ENCODE data around the gene PTGER1.

PTGER1 gene

DNA sequence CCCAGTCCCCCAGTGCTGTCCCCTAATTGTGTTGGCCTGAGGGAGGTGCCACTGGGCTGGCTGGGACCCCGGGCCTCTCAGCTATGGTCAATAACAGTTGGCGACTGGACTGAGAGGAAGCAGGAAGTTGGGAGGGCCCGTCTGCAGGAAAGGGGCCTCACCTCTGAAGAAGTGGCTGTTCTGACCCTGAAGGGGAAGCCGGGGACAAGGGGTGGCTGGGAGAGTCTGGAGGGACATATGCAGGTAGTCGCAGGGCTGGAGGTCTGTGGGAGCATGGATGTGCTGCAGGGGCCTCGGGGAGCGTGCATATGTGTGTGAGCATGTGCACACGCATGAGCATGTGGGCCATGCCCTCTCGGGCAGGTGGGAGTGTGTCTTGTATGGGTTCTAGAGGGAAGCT lies 36.1 kb downstream of the PTGER1 start:
- no peak for DNase-seq

DNA sequence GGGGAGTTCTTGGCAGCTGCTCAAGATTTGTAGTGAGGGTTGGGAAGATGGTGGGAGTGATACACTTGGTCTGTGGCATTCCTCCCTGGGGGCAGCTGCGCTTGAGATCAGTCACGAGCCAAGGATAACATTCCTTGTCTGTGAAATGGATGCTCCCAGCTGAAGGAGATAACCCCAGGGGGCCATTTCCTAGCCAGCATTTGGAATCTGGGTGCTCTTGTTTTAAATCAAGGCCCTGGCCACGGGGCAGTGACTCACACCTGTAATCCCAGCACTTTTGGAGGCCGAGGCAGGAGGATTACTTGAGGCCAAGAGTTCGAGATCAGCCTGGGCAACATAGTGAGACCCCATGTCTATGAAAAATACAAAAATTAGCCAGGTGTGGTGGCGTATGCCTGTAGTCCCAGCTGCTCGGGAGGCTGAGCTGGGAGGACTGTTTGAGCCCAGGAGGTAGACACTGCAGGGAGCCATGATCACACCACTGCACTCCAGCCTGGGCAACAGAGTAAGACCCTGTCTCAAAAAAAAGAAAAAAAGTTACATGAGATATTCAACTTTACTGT lies 37.5 kb downstream of the PTGER1 start:
- no peak for DNase-seq

DNA sequence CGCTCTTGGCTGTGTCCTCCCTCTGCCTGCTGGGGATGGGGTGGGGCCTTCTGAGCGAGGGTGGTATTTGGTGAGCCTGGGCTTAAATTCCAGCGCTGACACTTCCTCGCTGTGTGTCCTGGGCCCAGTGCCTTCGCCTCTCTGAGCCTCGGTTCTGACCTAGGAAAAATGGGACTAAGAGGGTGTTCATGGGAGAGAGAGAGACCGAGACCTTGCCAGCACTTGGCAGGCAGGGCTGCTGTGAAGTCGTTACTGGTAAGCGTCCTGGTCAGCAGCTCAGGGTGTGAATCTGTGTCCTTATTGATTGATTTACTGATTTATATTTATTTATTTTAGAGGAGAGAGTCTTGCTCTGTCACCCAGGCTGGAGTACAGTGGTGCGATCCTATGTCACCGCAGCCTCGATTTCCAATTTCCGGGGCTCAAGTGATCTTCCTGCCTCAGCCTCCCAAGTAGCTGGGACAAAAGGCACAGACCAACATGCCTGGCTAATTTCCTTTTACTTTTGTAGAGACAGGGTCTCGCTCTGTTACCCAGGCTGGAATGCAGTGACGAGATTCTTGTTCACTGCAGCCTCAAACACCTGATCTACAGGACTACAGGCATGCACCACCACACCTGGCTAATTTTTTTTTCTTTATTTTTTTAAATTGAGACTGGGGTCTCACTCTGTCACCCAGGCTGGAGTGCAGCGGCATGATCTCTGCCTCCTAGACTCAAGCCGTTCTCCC lies 39.7 kb downstream of the PTGER1 start:
- DNase-seq: no peak

DNA sequence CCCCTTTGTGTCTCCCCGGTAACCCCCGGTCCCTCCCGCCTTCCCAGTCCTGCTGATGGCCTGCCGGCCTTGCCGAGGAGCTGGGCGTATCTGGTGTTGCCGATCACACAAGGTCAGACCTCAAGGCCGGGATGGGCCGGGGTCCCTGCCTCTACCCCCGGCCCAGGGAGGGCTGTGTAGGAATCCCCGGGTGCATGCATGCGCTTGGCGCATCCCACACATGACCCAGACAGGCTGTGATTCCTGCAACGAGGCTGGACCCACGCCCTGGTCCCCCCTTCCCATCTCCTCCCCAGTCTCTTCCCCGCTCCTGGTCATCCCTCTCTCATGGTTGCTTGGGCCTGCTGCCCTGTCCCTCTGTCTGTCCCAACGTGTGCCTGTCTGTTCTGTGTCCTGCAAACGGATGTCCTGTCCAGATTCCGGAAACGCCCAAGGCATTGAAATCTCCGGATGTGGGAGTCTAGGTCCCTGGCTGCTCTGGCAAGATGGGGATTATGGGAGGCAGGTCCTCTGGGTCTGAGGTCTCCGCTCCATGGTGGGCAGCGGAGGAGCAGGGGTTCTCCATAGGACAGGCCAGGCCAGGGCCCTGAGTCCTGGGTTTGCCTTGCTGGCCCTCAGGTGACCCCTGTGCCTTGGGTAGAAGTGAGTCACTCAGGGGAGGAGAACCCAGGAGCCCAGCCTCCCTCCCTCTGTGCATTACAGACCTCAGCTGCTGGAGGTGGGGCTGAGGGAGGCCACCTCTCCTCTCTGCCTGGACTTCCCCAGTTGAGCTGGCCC lies 40.4 kb downstream of the PTGER1 start:
- DNase-seq: peak; percentile 80

DNA sequence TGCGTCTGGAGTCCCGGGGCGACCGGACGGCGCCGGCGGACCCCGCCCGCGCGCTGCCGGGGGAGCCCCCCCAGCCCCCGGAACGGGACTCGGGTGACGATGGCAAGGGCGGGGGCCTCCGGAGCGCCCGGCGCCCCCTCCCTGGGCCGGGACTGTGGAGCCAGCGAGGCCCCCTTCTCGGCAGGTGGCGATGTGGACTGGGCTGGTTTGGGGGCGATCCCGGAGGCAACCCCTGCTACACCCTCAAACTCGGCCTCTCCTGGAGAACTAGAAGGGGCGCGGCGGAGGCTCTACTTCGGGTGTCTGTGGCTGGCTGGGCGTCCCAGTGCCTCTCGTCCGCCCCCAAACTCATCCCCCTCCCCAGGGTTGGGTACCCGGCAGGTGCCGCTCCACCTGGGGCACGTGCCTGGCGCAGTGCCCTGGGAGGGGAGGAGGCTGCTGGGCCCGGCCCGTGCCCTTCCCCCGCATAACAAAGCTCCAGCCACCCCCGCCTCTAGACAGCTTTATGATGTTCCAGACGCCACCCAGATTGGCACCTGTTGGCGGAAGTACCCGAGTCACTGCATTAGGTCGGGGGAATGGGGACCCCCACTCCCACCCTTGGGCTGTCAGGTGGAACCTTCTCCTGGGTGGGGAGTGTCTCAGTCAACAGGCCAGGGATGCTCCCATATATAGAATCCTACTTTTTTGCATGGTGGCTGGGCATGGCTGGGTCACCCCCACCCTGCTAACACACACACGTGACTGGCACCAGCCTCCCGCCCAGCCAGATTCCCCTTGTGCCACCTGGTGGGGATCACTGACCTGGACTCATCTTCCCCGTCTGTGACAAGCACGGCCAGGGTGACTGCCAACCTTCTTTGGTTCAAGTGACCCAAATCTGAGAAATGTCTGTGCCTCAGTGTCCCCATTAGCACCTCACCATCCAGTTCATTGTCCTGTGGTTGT lies 41.3 kb downstream of the PTGER1 start:
- DNase-seq: peak; percentile 18

DNA sequence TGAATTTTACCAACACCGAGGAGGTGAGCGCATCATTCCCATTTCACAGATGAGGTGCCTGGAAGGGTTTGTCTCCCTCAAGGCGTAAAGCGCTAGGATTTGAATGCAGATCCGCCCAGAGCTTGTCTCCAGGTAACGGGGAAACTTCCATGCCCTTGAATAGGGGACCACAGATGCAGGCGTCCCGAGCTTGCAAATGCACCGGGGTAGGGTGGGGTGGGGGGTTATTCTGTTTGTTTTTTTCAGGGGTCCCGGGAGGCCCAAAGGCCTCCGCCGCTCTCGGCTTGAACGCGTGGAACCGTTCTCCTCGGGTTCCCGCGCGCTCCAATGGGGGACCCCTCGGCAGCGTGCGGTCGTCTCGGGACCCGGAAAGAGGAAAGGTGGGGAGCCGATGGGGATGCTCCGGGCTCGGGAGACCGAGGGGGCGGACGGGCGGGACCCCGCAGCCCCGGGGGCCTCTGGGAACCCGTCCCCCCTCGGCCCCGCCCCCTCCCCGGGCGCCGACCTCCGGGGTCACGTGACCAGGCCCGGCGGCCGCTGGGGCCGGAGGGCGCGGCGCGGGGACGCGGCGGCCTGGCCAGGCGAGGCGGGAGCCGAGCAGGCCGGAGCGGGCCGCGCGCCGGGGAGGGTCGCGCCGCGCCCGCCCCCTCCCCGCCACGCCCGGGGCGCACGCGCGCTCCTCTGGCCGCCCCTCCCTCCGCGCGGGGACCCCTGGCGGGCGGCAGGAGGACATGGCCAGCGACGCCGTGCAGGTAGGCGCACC lies 42.2 kb downstream of the PTGER1 start, which contains the start of gene PKN1:
Gene PKN1, plus strand, starts transcription at position 516 of the 763 bp plus-strand sequence. Its CDS starts 216 bp downstream, at position 732.
- DNase-seq: no peak

DNA sequence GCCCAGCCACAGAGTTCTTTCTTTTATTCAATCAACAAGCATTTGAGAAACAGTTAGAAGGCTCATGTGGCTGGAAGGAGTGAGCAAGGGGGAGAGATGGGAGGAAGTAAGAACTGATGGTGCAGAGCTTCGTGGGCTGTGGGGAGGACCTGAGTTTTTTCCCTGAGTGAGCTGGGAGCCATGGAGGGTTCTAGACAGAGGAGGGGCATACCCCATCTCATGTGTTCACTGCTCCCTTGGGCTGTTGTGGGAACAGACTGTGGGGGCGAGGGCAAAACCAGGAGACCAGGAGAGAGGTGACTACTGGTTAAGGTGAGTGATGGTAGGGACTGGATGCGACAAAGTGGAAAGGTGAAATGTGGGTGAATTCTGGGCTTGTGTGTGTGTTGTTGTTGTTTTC lies 44.4 kb downstream of the PTGER1 start:
- no peak for DNase-seq

DNA sequence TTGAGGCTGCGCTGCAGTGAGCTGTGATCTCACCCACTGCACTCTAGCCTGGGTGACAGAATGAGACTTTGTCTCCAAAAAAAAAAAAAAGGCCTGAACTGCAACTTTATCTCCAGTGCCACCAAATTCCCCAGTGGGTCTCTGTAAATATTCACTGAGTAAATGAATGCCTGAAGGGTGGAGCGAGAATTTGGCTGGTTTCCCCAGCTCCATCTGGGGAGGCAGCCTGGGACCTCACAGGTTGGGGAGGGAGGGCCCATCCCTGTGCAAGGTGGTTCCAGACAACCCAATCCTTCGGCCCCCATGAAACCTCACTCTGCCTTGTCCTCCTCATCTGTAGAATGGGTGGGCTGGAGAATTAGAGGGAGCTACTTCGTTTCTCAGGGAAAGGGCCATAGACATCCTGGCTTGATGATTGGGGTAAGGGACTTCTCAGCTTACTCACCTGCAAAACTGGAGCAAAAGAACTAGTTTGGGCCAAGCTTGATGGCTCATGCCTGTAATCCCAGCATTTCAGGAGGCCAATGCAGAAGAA lies 46.2 kb downstream of the PTGER1 start:
- no peak for DNase-seq

DNA sequence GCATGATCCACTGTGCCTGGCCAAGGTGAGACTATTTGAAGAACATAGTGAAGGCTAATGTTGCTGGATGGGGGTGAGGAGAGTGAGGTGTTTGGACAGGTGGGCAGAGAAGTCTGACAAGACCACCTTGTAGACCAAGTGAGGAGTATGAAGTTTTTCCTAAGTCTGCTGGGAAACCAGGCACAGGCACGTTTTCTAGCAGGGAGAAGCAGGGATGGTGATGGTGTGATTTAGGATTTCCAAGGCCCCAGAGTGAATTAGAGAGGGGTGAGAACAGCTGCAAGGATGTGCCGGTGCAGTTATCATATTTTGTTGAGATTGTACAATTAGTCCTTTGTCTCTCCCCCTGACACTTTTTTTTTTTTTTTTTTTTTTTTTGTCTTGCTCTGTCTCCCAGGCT lies 47.7 kb downstream of the PTGER1 start:
- no peak for DNase-seq

DNA sequence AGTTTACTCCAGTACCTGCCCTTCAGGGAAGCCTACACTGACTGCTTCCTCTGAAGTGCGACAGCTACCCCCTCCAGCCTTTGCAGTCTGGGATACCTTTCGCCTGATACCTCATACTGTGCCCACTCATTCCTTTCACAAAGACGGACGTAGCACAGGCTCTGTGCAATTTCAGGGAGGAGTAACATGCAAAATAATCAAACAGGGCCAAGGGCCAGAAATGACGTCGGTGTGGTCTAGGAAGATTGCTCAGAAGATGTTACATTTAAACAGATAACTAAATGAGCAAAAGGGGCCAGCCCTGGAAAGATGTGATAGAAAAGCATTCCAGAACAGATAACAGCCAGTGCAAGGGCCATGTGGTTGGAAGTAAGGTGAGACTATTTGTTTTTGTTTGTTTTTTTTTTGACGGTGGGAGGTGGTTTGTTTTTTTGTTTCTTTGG lies 49.4 kb downstream of the PTGER1 start:
- DNase-seq: peak; percentile 51

Data from kidney glomerular epithelial cell (primary cell).